ENCODE results near the gene TMEM132C. TPM values are rescaled to one million over a fixed set of nuclear protein-coding genes. Genes with fewer than 3 reads are reported as not detected.
"Not testable (repeated sequence)": the region's sequence is repeated elsewhere in the genome, so short reads cannot be mapped to it uniquely, and the experiment has no call there.

The TMEM132C gene
- total and polyA plus RNA-seq, 3 donors from 2014 or later: 2.9 to 5.5 (median 3.3) TPM

- H3K4me1 ChIP-seq: no peaks in the 10 kb centered on the region
- intact Hi-C loops (cut with DNase I; ENCODE audit: low total_unique reads): no loop called here
- H3K27ac ChIP-seq: no peak overlapping the region
- H3K36me3 ChIP-seq (ENCODE audit: low read depth, missing control alignments): no peaks in the 10 kb centered on the region
- no peaks in the 10 kb centered on the region for H3K27me3 ChIP-seq
- WGBS, 2 donors: 86% methylated on average over 8 of the region's 8 CpGs
- no peak for DNase-seq
- no peak for TF ChIP-seq CTCF (IDR thresholded peaks at IDR 0.05)
- no peak overlapping the region for H3K4me3 ChIP-seq
- H3K9me3 ChIP-seq: no peaks in the 10 kb centered on the region
Observed at GRCh38 chr12:128595609-128596008, 328.6 kb downstream of the TMEM132C start.

GRCh38 chr12:128600886-128601285, 333.9 kb downstream of the TMEM132C start:
- TF ChIP-seq CTCF (IDR thresholded peaks at IDR 0.05) (no peak), POLR2A (IDR thresholded peaks at IDR 0.05) (no peak)
- H3K27me3 ChIP-seq: no peaks in the 10 kb centered on the region
- no peaks in the 10 kb centered on the region for H3K4me1 ChIP-seq
- no peak overlapping the region for H3K27ac ChIP-seq
- intact Hi-C loops (cut with DNase I; ENCODE audit: low total_unique reads): no loop called here
- H3K9me3 ChIP-seq: no peaks in the 10 kb centered on the region
- no peaks in the 10 kb centered on the region for H3K36me3 ChIP-seq (ENCODE audit: low read depth, missing control alignments)
- 50 to 55% methylated on average over 6 of the region's 6 CpGs for WGBS, 2 donors
- no peak overlapping the region for H3K4me3 ChIP-seq
- DNase-seq: no peak

- no peak for DNase-seq
- Histone ChIP-seq H3K4me1 (no peaks in the 10 kb centered on the region), H3K27ac (no peak overlapping the region), H3K36me3 (ENCODE audit: low read depth, missing control alignments) (no peaks in the 10 kb centered on the region), H3K9me3 (no peaks in the 10 kb centered on the region), H3K27me3 (no peaks in the 10 kb centered on the region), H3K4me3 (no peak overlapping the region)
- 86 to 88% methylated on average over 4 of the region's 4 CpGs for WGBS, 2 donors
- TF ChIP-seq POLR2A (IDR thresholded peaks at IDR 0.05): no peak
- no peak for TF ChIP-seq CTCF (IDR thresholded peaks at IDR 0.05)
- intact Hi-C loops (cut with DNase I; ENCODE audit: low total_unique reads): no loop called here
Observed at GRCh38 chr12:128603573-128604115, 336.7 kb downstream of the TMEM132C start.

- H3K4me3 ChIP-seq; DNase-seq; H3K27me3 ChIP-seq; H3K27ac ChIP-seq; H3K36me3 ChIP-seq (ENCODE audit: low read depth, missing control alignments); intact Hi-C loops (cut with DNase I; ENCODE audit: low total_unique reads); H3K9me3 ChIP-seq; H3K4me1 ChIP-seq: not testable (repeated sequence)
- WGBS, 2 donors: 86 to 89% methylated on average over 1 of the region's 1 CpG
Observed at GRCh38 chr12:128604219-128604618, 337.2 kb downstream of the TMEM132C start.

GRCh38 chr12:128606051-128606450, 339.1 kb downstream of the TMEM132C start:
- H3K9me3 ChIP-seq: no peaks in the 10 kb centered on the region
- TF ChIP-seq POLR2A (IDR thresholded peaks at IDR 0.05) (no peak), CTCF (IDR thresholded peaks at IDR 0.05) (no peak)
- H3K27me3 ChIP-seq: no peaks in the 10 kb centered on the region
- H3K27ac ChIP-seq: no peak overlapping the region
- intact Hi-C loops (cut with DNase I; ENCODE audit: low total_unique reads): no loop called here
- no peaks in the 10 kb centered on the region for H3K36me3 ChIP-seq (ENCODE audit: low read depth, missing control alignments)
- no peak overlapping the region for H3K4me3 ChIP-seq
- H3K4me1 ChIP-seq: no peaks in the 10 kb centered on the region
- DNase-seq: no peak
- 69 to 73% methylated on average over 4 of the region's 4 CpGs for WGBS, 2 donors
